Stimulated activated CD4-positive, alpha-beta T cell treated with anti-CD3 and anti-CD28 coated beads, Interleukin-12 subunit alpha, Interleukin-12 subunit beta, amount 100 ng/mL, for 4 hours (primary cell): Measurements from ENCODE around the gene UMODL1.

Source experiments
- DNase-seq: peaks from one replicate; pipeline ENCODE4 v3.0.0-alpha.2; 2020

The UMODL1 gene

GRCh38 chr21:42154237-42155044 lies 83.3 kb downstream of the UMODL1 start:
- DNase-seq = no peak

GRCh38 chr21:42155045-42155855 lies 84.1 kb downstream of the UMODL1 start:
- no peak for DNase-seq

- no peak for DNase-seq
Measured at GRCh38 chr21:42156690-42157605, 85.8 kb downstream of the UMODL1 start.

- DNase-seq = no peak
Measured at GRCh38 chr21:42157606-42158310, 86.6 kb downstream of the UMODL1 start.

GRCh38 chr21:42158846-42159245 lies 87.7 kb downstream of the UMODL1 start:
- DNase-seq = no peak

- DNase-seq = no peak
Measured at GRCh38 chr21:42159560-42160110, 88.5 kb downstream of the UMODL1 start.

- no peak for DNase-seq
Measured at GRCh38 chr21:42160111-42160721, 89.1 kb downstream of the UMODL1 start.

GRCh38 chr21:42160765-42161164 lies 89.6 kb downstream of the UMODL1 start:
- DNase-seq = no peak

- DNase-seq = no peak
Measured at GRCh38 chr21:42161401-42161955, 90.4 kb downstream of the UMODL1 start.

GRCh38 chr21:42161956-42162681 lies 91.0 kb downstream of the UMODL1 start:
- no peak for DNase-seq

- no peak for DNase-seq
Measured at GRCh38 chr21:42162831-42163510, 91.9 kb downstream of the UMODL1 start.

GRCh38 chr21:42163511-42163863 lies 92.4 kb downstream of the UMODL1 start:
- no peak for DNase-seq

- peak; percentile 51 for DNase-seq
Measured at GRCh38 chr21:42164064-42164789, 93.1 kb downstream of the UMODL1 start.

GRCh38 chr21:42164818-42165217 lies 93.7 kb downstream of the UMODL1 start:
- no peak for DNase-seq

GRCh38 chr21:42165901-42166300 lies 94.8 kb downstream of the UMODL1 start:
- no peak for DNase-seq

GRCh38 chr21:42169758-42170157 lies 98.6 kb downstream of the UMODL1 start:
- no peak for DNase-seq

- DNase-seq = no peak
Measured at GRCh38 chr21:42171091-42172053, 100.3 kb downstream of the UMODL1 start.
